ENCODE data around the gene DELE1.
"Not testable (repeated sequence)": the region's sequence is repeated elsewhere in the genome, so short reads cannot be mapped to it uniquely, and the experiment has no call there.

Gene DELE1

DNA sequence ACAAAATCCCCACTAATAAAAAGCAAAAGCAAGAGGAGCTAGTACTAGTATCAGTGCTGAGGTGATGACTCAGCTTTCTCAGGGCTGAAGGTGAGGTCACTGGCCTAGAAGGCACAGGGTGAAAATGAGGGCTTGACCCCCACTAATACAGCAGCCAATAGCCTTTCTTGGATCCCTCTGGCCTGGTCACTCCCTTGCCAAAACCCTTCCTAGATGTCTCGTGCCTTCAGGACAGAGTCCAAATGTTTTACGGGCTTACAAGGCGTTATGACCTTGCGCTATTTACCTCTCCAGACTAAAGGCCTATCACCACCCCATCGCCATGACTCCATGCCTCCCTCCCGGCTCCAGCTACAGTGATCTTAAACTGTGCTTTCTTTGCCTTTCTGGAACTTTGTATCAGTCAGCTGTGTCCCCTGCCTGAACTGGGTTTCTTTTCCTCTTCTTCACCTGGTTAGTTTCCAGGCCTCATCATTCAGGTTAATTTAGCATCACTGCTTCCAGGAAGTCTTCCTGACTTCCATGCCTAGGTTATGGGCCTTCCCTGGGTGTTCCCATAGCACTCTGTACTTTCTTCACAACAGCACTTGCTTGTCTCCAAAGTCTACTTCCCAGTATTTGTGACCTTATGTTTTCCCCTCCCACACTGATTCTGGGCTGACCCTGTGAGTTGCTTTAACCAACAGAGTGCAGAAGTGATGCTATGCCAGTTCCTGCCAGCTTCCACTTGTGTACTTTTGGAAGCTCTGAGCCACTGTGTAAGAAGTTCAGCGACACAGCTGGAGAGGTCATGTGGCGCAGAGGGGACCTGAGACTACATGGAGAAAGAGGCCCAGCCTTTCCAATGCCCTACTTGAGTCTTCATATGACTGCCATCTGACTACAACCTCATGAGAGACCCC, 4.2 kb upstream of the DELE1 start:
- FAIRE-seq: no peak
- no peak for DNase-seq (ENCODE audit: extremely low spot score, insufficient read length, low read depth)

DNA sequence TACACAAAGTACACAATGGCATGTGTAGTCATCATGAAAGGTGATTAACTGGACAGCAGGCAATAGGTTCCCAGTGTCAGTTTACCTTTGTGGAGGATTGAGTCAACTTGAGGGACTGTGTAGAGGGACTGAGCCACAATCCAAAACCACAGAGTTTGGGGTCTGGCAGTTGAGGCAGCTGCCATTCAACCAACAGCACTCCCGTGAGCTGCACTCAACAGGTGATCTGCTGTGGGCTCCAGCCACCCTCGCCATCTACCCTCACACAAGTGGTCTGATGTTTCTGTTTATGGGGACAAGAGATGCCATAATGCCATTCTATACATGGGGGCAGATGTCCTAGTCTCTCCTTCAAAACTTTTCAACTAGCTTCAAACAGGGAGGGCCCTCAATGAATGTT, 2.9 kb upstream of the DELE1 start:
- FAIRE-seq (no peak), DNase-seq (ENCODE audit: extremely low spot score, insufficient read length, low read depth) (no peak)

GRCh38 chr5:141922827-141923447, 734 bp upstream of the DELE1 start:
- FAIRE-seq: not testable (repeated sequence)

GRCh38 chr5:141926434-141926833, 2.8 kb downstream of the DELE1 start:
- DNase-seq (ENCODE audit: extremely low spot score, insufficient read length, low read depth): no peak
- FAIRE-seq: no peak

More at GRCh38 chr5:141922827-141923447, 734 bp upstream of the DELE1 start:
- DNase-seq (ENCODE audit: extremely low spot score, insufficient read length, low read depth): not testable (repeated sequence)

- DNase-seq (ENCODE audit: extremely low spot score, insufficient read length, low read depth) (no peak), FAIRE-seq (no peak)
Observed at GRCh38 chr5:141928051-141928450, 4.4 kb downstream of the DELE1 start.

DNA sequence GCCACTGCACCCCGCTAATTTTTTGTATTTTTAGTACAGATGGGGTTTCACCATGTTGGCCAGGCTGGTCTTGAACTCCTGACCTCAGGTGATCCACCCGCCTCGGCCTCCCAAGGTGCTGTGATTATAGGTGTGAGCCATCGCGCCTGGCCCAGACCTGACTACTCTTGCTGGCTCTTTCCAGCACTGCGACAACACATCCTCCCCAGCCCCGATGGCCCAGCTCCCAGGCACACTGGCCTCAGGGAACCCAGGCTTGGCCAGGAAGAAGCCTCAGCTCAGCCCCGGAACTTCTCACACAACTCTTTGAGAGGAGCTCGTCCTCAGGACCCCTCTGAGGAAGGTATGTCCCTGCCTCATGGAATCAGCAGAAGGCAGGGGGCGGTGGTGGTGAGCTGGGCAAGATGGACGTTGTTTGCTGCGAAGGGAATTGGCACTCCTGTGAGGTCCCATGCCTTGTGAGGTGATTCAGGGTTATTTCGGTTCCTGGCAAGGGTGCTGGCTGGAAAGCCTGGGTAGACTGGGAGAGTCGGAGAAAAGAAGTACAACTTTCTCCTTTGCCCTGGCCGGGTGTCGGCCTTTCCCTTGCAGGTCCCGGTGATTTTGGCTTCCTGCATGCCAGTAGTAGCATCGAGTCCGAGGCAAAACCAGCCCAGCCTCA, 5.9 kb downstream of the DELE1 start:
- FAIRE-seq (no peak), DNase-seq (ENCODE audit: extremely low spot score, insufficient read length, low read depth) (no peak)

GRCh38 chr5:141931694-141932093, 8.0 kb downstream of the DELE1 start:
- FAIRE-seq: no peak
- DNase-seq (ENCODE audit: extremely low spot score, insufficient read length, low read depth): no peak

DNA sequence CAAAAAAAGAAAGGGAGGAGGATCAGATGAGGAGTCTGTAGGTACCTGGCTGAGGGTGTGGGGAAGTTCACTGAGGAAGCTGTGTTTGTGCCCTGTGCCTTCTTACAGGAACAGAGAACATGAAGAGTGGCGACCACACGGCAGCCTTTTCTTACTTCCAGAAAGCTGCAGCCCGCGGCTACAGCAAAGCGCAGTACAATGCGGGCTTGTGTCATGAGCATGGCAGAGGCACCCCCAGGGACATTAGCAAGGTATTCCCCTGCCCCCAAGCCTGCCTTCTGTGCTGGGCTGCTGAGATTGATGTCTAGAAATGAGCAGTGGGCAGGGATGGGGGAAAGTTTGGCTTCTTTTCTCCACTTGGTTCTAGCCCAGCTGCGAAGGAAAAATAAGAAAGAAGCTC, 9.5 kb downstream of the DELE1 start:
- no peak for DNase-seq (ENCODE audit: extremely low spot score, insufficient read length, low read depth)

GRCh38 chr5:141934099-141934844, 10.6 kb downstream of the DELE1 start:
- DNase-seq (ENCODE audit: extremely low spot score, insufficient read length, low read depth) (no peak), FAIRE-seq (no peak)

More for the DNA sequence above, 9.5 kb downstream of the DELE1 start:
- FAIRE-seq: no peak

- FAIRE-seq (no peak), DNase-seq (ENCODE audit: extremely low spot score, insufficient read length, low read depth) (no peak)
Observed at GRCh38 chr5:141935538-141935937, 11.9 kb downstream of the DELE1 start.

- FAIRE-seq (no peak), DNase-seq (ENCODE audit: extremely low spot score, insufficient read length, low read depth) (no peak)
Observed at GRCh38 chr5:141940695-141941271, 17.1 kb downstream of the DELE1 start.

GRCh38 chr5:141941307-141941706, 17.6 kb downstream of the DELE1 start:
- FAIRE-seq (no peak), DNase-seq (ENCODE audit: extremely low spot score, insufficient read length, low read depth) (no peak)

GRCh38 chr5:141941779-141942178, 18.1 kb downstream of the DELE1 start:
- no peak for DNase-seq (ENCODE audit: extremely low spot score, insufficient read length, low read depth)
- no peak for FAIRE-seq

- FAIRE-seq (no peak), DNase-seq (ENCODE audit: extremely low spot score, insufficient read length, low read depth) (no peak)
Observed at GRCh38 chr5:141942185-141942857, 18.6 kb downstream of the DELE1 start.

DNA sequence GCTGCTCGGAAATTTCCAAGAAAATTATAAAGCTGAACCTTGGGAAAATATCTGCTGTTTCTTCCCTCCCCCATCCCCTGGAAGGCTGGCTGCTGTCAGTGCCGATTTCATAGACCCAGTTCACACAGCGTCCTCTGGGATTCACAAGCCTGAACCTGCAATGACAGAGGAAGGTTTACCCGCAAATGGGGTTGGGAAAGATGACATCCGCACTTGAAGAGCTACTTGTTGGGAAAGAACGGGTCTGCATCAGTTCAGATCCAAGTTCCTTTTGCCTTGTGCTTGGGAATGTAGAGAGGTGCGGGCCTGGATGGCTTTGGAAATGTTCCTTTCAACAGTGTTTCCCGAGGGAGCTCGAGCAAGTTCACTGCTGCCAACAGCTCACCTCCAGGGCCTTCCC, 20.4 kb downstream of the DELE1 start:
- FAIRE-seq (no peak), DNase-seq (ENCODE audit: extremely low spot score, insufficient read length, low read depth) (no peak)

DNA sequence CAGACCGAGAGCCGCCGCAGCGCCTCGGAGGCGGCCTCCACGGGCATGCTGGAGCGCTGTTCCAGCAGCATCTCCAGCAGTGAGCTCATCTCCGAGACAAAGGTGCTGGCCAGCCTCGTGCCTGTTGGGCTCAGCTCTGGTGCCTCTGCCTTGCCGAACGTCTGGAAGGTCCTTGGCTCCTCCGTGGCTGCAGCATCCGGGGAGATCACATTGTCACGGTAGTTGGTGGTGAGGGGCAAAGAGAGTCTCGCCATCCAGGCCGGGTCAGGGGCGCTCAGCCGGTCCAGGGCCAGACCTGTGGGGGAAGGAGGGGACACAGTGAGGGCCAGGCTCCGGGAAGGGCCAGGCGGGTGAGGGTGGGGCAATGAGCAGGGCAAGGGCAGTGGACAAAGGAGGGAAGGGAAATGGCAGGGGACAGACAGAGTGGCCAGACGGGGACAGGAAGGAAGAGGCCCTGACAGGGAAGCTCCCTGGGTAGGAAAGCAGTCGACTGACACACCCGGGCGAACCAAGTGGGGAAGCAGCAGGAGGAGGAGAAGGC, 21.9 kb downstream of the DELE1 start:
- no peak for DNase-seq (ENCODE audit: extremely low spot score, insufficient read length, low read depth)
- FAIRE-seq: no peak

GRCh38 chr5:141947316-141947715, 23.6 kb downstream of the DELE1 start:
- DNase-seq (ENCODE audit: extremely low spot score, insufficient read length, low read depth) (no peak), FAIRE-seq (no peak)

GRCh38 chr5:141948812-141949211, 25.1 kb downstream of the DELE1 start:
- FAIRE-seq (no peak), DNase-seq (ENCODE audit: extremely low spot score, insufficient read length, low read depth) (no peak)

DNA sequence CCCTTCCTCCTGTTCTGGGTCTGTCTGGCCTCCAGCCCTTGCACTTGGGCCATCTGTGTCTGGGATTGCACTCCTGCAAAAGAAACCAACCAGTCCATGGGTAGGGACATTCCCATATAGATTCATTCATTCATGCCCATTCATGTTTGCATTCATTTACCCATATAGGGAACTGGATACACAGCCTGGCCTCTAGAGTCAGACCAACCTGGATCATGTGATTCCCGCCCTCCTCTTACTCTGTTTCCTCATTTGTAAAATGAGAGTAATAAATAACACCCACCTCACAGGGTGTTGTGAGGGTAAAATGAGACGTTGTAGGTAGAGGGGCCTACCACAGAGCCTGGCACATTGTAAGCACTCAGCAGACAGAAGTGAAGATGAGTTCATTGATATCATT, 25.8 kb downstream of the DELE1 start:
- FAIRE-seq: no peak
- no peak for DNase-seq (ENCODE audit: extremely low spot score, insufficient read length, low read depth)
